Measurements from ENCODE around the gene WDR1.

Gene WDR1

GRCh38 chr4:10050261-10050661, 66.3 kb downstream of the WDR1 start:
- DNase-seq (ENCODE audit: low read depth in 2 of 2) = no peak
- no peak overlapping the region for H3K4me3 ChIP-seq (replicated peaks in 1 of 2; ENCODE audit: low read depth in 2 of 2, low read length in 2 of 2)
- TF ChIP-seq, protein P1, sequence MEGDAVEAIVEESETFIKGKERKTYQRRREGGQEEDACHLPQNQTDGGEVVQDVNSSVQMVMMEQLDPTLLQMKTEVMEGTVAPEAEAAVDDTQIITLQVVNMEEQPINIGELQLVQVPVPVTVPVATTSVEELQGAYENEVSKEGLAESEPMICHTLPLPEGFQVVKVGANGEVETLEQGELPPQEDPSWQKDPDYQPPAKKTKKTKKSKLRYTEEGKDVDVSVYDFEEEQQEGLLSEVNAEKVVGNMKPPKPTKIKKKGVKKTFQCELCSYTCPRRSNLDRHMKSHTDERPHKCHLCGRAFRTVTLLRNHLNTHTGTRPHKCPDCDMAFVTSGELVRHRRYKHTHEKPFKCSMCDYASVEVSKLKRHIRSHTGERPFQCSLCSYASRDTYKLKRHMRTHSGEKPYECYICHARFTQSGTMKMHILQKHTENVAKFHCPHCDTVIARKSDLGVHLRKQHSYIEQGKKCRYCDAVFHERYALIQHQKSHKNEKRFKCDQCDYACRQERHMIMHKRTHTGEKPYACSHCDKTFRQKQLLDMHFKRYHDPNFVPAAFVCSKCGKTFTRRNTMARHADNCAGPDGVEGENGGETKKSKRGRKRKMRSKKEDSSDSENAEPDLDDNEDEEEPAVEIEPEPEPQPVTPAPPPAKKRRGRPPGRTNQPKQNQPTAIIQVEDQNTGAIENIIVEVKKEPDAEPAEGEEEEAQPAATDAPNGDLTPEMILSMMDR (IDR thresholded peaks at IDR 0.05; ENCODE audit: low read depth, low read length) = no peak

- H3K4me3 ChIP-seq (replicated peaks in 1 of 2; ENCODE audit: low read depth in 2 of 2, low read length in 2 of 2) = no peak overlapping the region
- TF ChIP-seq, protein P1 (IDR thresholded peaks at IDR 0.05; ENCODE audit: low read depth, low read length) = no peak
- DNase-seq (ENCODE audit: low read depth in 2 of 2) = no peak
These were observed 67.5 kb downstream of the WDR1 start for GRCh38 chr4:10048941-10049697.

- H3K4me3 ChIP-seq (replicated peaks in 1 of 2; ENCODE audit: low read depth in 2 of 2, low read length in 2 of 2) = no peak overlapping the region
- no peak for DNase-seq (ENCODE audit: low read depth in 2 of 2)
- TF ChIP-seq, protein P1 (IDR thresholded peaks at IDR 0.05; ENCODE audit: low read depth, low read length) = no peak
These were observed 68.6 kb downstream of the WDR1 start for GRCh38 chr4:10047967-10048366.

DNA sequence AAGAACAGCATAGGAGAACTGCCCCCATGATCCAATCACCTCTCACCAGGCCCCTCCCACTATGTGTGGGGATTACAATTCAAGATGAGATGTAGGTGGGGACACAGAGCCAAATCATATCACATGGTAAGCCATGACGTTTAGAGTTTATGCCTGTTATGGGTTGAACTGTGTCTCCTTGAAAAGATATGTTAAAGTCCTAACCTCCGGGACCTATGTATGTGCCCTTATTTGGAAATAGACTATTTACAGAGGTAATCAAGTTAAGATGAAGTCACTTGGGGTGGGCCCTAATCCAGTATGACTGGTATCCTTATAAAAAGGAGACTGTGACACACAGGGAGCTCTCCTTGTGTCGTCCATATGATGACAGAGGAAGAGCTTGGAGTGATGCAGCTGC, 70.1 kb downstream of the WDR1 start:
- no peak overlapping the region for H3K4me3 ChIP-seq (replicated peaks in 1 of 2; ENCODE audit: low read depth in 2 of 2, low read length in 2 of 2)
- DNase-seq (ENCODE audit: low read depth in 2 of 2) = no peak
- TF ChIP-seq, protein P1 (IDR thresholded peaks at IDR 0.05; ENCODE audit: low read depth, low read length) = no peak

GRCh38 chr4:10045481-10045880, 71.1 kb downstream of the WDR1 start:
- peak; percentile 29 to 33 for DNase-seq (ENCODE audit: low read depth in 2 of 2)
- TF ChIP-seq, protein P1 (IDR thresholded peaks at IDR 0.05; ENCODE audit: low read depth, low read length) = no peak

GRCh38 chr4:10041036-10041435, 75.6 kb downstream of the WDR1 start:
- TF ChIP-seq, protein P1 (IDR thresholded peaks at IDR 0.05; ENCODE audit: low read depth, low read length) = no peak
- H3K4me3 ChIP-seq (replicated peaks in 1 of 2; ENCODE audit: low read depth in 2 of 2, low read length in 2 of 2) = no peak overlapping the region
- no peak for DNase-seq (ENCODE audit: low read depth in 2 of 2)

More at GRCh38 chr4:10045481-10045880, 71.1 kb downstream of the WDR1 start:
- H3K4me3 ChIP-seq (replicated peaks in 1 of 2; ENCODE audit: low read depth in 2 of 2, low read length in 2 of 2) = no peak overlapping the region
